Measurements from ENCODE around the gene DDB1.

DNA sequence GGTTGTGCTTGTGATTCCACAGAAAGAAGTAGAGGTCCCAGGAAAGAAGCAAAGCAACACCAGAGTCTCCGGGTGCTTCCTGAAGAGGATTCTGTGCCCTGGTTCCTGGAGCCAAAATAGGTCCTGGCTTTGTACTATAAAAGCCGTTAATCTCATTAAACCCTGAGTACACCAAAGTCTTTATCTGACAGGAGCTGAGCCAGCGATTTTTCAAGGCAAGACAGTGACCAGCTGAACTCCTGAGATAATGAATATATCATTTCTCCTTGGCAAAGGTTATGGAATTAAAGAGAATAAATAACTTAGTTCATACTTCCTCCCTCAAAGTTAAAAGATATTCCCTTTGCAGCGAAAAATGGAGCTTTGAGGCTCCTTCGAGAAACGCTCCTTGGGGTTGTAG is 34.5 kb upstream of the DDB1 start:
- TF ChIP-seq, protein P1, sequence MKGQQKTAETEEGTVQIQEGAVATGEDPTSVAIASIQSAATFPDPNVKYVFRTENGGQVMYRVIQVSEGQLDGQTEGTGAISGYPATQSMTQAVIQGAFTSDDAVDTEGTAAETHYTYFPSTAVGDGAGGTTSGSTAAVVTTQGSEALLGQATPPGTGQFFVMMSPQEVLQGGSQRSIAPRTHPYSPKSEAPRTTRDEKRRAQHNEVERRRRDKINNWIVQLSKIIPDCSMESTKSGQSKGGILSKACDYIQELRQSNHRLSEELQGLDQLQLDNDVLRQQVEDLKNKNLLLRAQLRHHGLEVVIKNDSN (IDR thresholded peaks at IDR 0.05; ENCODE audit: borderline replicate concordance, low read depth), result no peak
- no peak for TF ChIP-seq NRF1 (IDR thresholded peaks at IDR 0.05; ENCODE audit: low read depth, low read length)
- TF ChIP-seq, protein P2, sequence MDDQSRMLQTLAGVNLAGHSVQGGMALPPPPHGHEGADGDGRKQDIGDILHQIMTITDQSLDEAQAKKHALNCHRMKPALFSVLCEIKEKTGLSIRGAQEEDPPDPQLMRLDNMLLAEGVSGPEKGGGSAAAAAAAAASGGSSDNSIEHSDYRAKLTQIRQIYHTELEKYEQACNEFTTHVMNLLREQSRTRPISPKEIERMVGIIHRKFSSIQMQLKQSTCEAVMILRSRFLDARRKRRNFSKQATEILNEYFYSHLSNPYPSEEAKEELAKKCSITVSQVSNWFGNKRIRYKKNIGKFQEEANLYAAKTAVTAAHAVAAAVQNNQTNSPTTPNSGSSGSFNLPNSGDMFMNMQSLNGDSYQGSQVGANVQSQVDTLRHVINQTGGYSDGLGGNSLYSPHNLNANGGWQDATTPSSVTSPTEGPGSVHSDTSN (IDR thresholded peaks at IDR 0.05), result no peak
- TF ChIP-seq CTCF (IDR thresholded peaks at IDR 0.05), result no peak
- TF ChIP-seq CHD2 (IDR thresholded peaks at IDR 0.05; ENCODE audit: low read length, partially characterized antibody), result no peak
- no peak for TF ChIP-seq RCOR1 (IDR thresholded peaks at IDR 0.05; ENCODE audit: low read length)
- TF ChIP-seq TAF1 (IDR thresholded peaks at IDR 0.05; ENCODE audit: borderline replicate concordance, low read depth, low read length), result no peak
- TF ChIP-seq EZH2phosphoT487 (IDR thresholded peaks at IDR 0.05; ENCODE audit: borderline replicate concordance, low read depth), result no peak
- TF ChIP-seq TEAD4 (IDR thresholded peaks at IDR 0.05; ENCODE audit: borderline replicate concordance, insufficient read depth), result no peak
- TF ChIP-seq, protein P3, sequence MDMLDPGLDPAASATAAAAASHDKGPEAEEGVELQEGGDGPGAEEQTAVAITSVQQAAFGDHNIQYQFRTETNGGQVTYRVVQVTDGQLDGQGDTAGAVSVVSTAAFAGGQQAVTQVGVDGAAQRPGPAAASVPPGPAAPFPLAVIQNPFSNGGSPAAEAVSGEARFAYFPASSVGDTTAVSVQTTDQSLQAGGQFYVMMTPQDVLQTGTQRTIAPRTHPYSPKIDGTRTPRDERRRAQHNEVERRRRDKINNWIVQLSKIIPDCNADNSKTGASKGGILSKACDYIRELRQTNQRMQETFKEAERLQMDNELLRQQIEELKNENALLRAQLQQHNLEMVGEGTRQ (IDR thresholded peaks at IDR 0.05; ENCODE audit: borderline replicate concordance, low read depth, low read length), result no peak
- TF ChIP-seq MAX (IDR thresholded peaks at IDR 0.05; ENCODE audit: low read depth), result no peak

Data from SK-N-SH (cell line).